AG10803 (cell line): ENCODE data around the gene IST1.

Source experiments
- DNase-seq: peaks from one replicate; pipeline ENCODE4 v3.0.0; 2010; ENCODE audit warnings: low read depth
- H3K4me3 ChIP-seq: 2 replicates; pipeline ENCODE4 v1.5.1; 2011; ENCODE audit warnings: mild to moderate bottlenecking, low read length, control low read depth
- CTCF ChIP-seq: conservative IDR thresholded peaks from 2 replicates; pipeline ENCODE4 v1.5.1; 2011; ENCODE audit warnings: mild to moderate bottlenecking, low read length, control low read depth, inconsistent platforms

IST1 gene

DNA sequence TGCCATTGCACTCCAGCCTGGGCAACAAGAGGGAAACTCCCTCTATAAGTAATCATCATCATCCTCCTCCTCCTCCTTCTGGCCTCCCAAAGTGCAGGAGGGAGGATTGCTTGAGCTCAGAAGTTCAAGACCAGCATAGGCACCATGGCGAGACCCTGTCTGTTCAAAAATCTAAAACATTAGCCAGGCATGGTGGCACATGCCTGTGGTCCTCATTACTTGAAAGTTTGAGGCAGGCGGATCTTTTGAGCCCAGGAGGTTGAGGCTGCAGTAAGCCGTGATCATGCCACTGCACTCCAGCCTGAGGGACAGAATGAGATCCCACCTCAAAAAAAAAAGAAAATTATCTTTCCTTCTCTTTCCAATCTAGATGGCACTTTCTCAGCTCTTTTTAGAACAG, 77.0 kb downstream of the IST1 start:
- DNase-seq = no peak
- no peak for TF ChIP-seq CTCF
- no peak overlapping the region for H3K4me3 ChIP-seq

DNA sequence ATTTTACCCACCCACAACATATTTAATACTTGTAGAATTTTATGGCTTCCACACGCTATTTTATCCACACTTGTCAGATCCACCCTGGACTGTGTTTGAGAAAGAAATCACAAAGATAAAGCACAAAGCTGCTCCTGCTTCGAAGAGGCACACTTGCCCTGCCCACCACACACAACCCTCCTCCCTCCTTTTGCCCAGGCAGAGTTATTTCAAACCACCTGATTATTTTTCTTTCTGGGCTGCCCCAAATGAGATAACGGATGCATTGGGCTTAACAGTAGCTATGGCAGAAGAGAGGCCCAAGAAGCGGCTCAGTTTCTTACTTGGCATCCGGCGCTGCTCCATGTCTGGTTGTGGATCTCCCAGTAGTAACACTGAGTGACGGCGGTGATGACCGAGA, 77.7 kb downstream of the IST1 start:
- no peak for TF ChIP-seq CTCF
- no peak overlapping the region for H3K4me3 ChIP-seq
- no peak for DNase-seq

- no peak overlapping the region for H3K4me3 ChIP-seq
- no peak for DNase-seq
- TF ChIP-seq CTCF = no peak
Observed at GRCh38 chr16:71974068-71974818, 78.9 kb downstream of the IST1 start.
